Panc1 (cell line): Measurements from ENCODE around the gene ATP10A. TPM values are rescaled to one million over a fixed set of nuclear protein-coding genes. Genes with fewer than 3 reads are reported as not detected.
"Not testable (repeated sequence)": the region's sequence is repeated elsewhere in the genome, so short reads cannot be mapped to it uniquely, and the experiment has no call there.

Experiments
- ATAC-seq: fragments of 200-7000 bp; cut with Tn5 transposase; 2 replicates; pipeline ENCODE4 v1.9.1; 2020; ENCODE audit warnings: mild to moderate bottlenecking, moderate library complexity
- BruUV-seq: library from RNA; stranded (reverse); fragments of 400-500 nt; replicated peaks from 2 replicates; lab custom pipeline; 2021; lab: Mats Ljungman, UMichigan
- CTCF ChIA-PET: fragments of 300-600 bp; sonication (Branson Sonifier 250); formaldehyde crosslinking; loops from one replicate; lab custom pipeline; 2022; ENCODE audit warnings: antibody characterized with exemption; lab: Charles Lee
- POLR2A ChIA-PET: fragments of 300-600 bp; sonication (Branson Sonifier 250); formaldehyde crosslinking; loops from one replicate; lab custom pipeline; 2022; ENCODE audit warnings: antibody characterized with exemption; lab: Charles Lee
- DNase-seq: peaks from one replicate; pipeline ENCODE4 v3.0.0-alpha.2; 2010; ENCODE audit warnings: low read depth, low spot score
- H3K27ac ChIP-seq: 2 replicates; pipeline ENCODE4 v1.5.1; 2011; ENCODE audit warnings: mild to moderate bottlenecking, low read length, inconsistent platforms
- H3K27me3 ChIP-seq: fragments of 200-500 bp; sonication (Bioruptor generic); 2 replicates; pipeline ENCODE4 v1.6.0; 2014; ENCODE audit warnings: low read length, inconsistent platforms; ENCODE audit not compliant: control insufficient read depth, insufficient read depth
- H3K36me3 ChIP-seq: fragments of 200-500 bp; sonication (Bioruptor generic); 2 replicates; pipeline ENCODE4 v1.5.1; 2014; ENCODE audit warnings: inconsistent platforms, mild to moderate bottlenecking, low read length, moderate library complexity; ENCODE audit not compliant: control insufficient read depth, insufficient read depth
- H3K4me1 ChIP-seq: 2 replicates; pipeline ENCODE4 v1.5.1; 2011; ENCODE audit warnings: inconsistent platforms, mild to moderate bottlenecking, low read length, moderate library complexity; ENCODE audit not compliant: control insufficient read depth, insufficient read depth
- H3K4me3 ChIP-seq, 2 experiments: 2 replicates each; pipeline ENCODE4 v1.5.1; 2011 to 2012; ENCODE audit warnings: low read depth in 2 of 2, low read length in 2 of 2, mild to moderate bottlenecking in 2 of 2, inconsistent platforms in 1 of 2, moderate library complexity in 1 of 2
- H3K9me3 ChIP-seq: fragments of 200-500 bp; sonication (Bioruptor generic); 2 replicates; pipeline ENCODE4 v1.5.1; 2014; ENCODE audit warnings: low read depth, mild to moderate bottlenecking, inconsistent platforms, low read length, moderate library complexity; ENCODE audit not compliant: control insufficient read depth, insufficient read depth
- POLR2AphosphoS5 ChIP-seq: IDR thresholded peaks from 2 replicates; pipeline ENCODE4 v1.6.1; 2012; ENCODE audit warnings: mild to moderate bottlenecking, low read depth, low read length, moderate library complexity
- SIN3A ChIP-seq: IDR thresholded peaks from 2 replicates; pipeline ENCODE4 v1.6.1; 2012; ENCODE audit warnings: low read depth, mild to moderate bottlenecking, low read length, moderate library complexity, borderline replicate concordance; ENCODE audit not compliant: insufficient read depth
- TCF7L2 ChIP-seq: IDR thresholded peaks from 2 replicates; pipeline ENCODE4 v1.6.1; 2011; ENCODE audit warnings: mild to moderate bottlenecking, low read depth, low read length, inconsistent platforms
- in situ Hi-C: cut with HindIII; loops from 2 replicates; pipeline ENCODE4 v1.10.0; 2016; ENCODE audit warnings: low sequenced_read_pairs, low pct_unique_long_range_greater_than_20kb
- intact Hi-C: fragments of 100-400 bp; cut with micrococcal nuclease; formaldehyde crosslinking; loops from one replicate; pipeline ENCODE4 v1.10.0; 2022; ENCODE audit not compliant: unreplicated experiment
- total RNA-seq: library from RNA; stranded (reverse); gene quantifications from one replicate; pipeline ENCODE4 v1.2.1, GENCODE V29; 2021; ENCODE audit not compliant: unreplicated experiment
- TF ChIP-seq, protein P1 (sequence below): fragments of 450-650 bp; IDR thresholded peaks from 2 replicates; pipeline ENCODE4 v1.5.1; 2017; ENCODE audit warnings: mild to moderate bottlenecking
- TF ChIP-seq, protein P2 (sequence below), 2 experiments: IDR thresholded peaks; 2 replicates each; pipeline ENCODE4 v1.6.1; 2011 to 2012; ENCODE audit warnings: low read depth in 2 of 2, control low read depth in 1 of 2, low read length in 1 of 2, mild to moderate bottlenecking in 1 of 2, moderate library complexity in 1 of 2; ENCODE audit not compliant: insufficient read depth in 1 of 2

Gene ATP10A
- total RNA-seq, 1 experiment from 2014 or later = 0.31 TPM

DNA sequence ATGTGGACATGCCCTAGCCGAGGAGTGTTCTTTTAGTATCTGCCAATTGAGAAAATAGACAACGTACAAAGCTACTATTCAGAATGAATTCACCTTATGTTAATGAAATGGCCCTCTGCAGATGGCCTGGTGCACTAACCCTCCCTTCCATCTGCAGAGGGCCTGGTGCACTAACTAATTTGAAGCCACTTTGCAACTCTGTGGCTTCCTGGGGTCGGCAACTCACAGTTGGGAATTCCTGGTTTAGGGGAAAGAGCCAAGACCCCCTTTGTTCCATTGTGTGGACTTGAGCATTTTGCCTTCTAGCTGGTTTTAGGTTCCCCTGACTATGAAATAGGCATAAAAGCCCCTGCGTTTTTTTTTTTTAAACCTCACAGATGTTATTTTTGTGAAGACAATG is 220.0 kb downstream of the ATP10A start:
- Histone ChIP-seq H3K27me3 (no peaks in the 10 kb centered on the region), H3K27ac (no peak overlapping the region), H3K4me1 (no peaks in the 10 kb centered on the region), H3K36me3 (no peaks in the 10 kb centered on the region), H3K4me3 (no peak overlapping the region), H3K9me3 (no peaks in the 10 kb centered on the region)
- BruUV-seq = no TSS peak
- DNase-seq (no peak), ATAC-seq (no peak)
- TF ChIP-seq TCF7L2 (no peak), SIN3A (no peak), POLR2AphosphoS5 (no peak)
- TF ChIP-seq, protein P1, sequence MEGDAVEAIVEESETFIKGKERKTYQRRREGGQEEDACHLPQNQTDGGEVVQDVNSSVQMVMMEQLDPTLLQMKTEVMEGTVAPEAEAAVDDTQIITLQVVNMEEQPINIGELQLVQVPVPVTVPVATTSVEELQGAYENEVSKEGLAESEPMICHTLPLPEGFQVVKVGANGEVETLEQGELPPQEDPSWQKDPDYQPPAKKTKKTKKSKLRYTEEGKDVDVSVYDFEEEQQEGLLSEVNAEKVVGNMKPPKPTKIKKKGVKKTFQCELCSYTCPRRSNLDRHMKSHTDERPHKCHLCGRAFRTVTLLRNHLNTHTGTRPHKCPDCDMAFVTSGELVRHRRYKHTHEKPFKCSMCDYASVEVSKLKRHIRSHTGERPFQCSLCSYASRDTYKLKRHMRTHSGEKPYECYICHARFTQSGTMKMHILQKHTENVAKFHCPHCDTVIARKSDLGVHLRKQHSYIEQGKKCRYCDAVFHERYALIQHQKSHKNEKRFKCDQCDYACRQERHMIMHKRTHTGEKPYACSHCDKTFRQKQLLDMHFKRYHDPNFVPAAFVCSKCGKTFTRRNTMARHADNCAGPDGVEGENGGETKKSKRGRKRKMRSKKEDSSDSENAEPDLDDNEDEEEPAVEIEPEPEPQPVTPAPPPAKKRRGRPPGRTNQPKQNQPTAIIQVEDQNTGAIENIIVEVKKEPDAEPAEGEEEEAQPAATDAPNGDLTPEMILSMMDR = no peak
- in situ Hi-C loops = no loop called here
- ChIA-PET CTCF (no interaction called here), POLR2A (no interaction called here)
- intact Hi-C loops = no loop called here

DNA sequence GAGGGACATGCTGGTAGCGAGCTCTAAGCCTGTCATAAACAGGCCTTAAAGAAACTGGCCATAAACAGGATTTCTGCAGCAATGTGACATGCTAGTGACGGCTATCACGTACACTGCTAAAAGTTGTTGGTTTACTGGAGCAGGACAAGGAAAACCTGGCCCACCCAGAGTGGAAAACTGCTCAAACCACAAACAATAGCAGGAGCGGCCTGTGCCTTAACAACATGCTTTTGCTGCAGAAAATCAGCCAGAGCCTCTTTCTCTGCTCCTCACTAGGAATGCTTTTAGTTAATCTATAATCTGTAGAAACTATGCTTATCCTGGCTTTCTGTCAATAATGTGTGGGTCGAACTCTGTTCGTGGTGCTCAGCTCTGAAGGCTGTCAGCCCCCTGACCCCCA is 221.4 kb downstream of the ATP10A start:
- BruUV-seq = no TSS peak

DNA sequence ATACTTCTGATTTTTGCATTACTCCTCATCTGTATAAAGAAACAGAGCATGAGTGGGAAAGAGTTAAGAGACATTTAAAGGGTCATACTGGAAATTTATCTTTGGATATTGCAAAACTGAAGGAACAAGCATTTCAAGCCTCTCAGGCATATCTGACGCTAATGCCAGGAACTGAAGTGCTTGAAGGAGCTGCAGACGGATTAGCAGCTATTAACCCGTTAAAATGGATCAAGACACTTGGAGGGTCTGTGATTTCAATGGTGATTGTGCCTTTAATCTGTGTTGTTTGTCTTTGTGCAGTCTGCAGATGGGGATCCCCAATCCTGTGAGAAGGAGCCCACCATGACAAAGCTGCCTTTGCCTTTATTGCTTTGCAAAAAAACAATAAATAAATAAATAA is 221.8 kb downstream of the ATP10A start:
- Histone ChIP-seq H3K9me3 (no peaks in the 10 kb centered on the region), H3K4me3 (no peak overlapping the region), H3K27ac (no peak overlapping the region), H3K36me3 (no peaks in the 10 kb centered on the region), H3K4me1 (no peaks in the 10 kb centered on the region), H3K27me3 (no peaks in the 10 kb centered on the region)
- no peak for TF ChIP-seq SIN3A
- TF ChIP-seq, protein P1 = no peak
- TF ChIP-seq, protein P2, sequence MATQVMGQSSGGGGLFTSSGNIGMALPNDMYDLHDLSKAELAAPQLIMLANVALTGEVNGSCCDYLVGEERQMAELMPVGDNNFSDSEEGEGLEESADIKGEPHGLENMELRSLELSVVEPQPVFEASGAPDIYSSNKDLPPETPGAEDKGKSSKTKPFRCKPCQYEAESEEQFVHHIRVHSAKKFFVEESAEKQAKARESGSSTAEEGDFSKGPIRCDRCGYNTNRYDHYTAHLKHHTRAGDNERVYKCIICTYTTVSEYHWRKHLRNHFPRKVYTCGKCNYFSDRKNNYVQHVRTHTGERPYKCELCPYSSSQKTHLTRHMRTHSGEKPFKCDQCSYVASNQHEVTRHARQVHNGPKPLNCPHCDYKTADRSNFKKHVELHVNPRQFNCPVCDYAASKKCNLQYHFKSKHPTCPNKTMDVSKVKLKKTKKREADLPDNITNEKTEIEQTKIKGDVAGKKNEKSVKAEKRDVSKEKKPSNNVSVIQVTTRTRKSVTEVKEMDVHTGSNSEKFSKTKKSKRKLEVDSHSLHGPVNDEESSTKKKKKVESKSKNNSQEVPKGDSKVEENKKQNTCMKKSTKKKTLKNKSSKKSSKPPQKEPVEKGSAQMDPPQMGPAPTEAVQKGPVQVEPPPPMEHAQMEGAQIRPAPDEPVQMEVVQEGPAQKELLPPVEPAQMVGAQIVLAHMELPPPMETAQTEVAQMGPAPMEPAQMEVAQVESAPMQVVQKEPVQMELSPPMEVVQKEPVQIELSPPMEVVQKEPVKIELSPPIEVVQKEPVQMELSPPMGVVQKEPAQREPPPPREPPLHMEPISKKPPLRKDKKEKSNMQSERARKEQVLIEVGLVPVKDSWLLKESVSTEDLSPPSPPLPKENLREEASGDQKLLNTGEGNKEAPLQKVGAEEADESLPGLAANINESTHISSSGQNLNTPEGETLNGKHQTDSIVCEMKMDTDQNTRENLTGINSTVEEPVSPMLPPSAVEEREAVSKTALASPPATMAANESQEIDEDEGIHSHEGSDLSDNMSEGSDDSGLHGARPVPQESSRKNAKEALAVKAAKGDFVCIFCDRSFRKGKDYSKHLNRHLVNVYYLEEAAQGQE (IDR thresholded peaks at IDR 0.05; ENCODE audit: insufficient read depth in 1 of 2, low read depth in 2 of 2, low read length in 1 of 2) = no peak
- no peak for TF ChIP-seq POLR2AphosphoS5
- no peak for TF ChIP-seq TCF7L2
- no TSS peak for BruUV-seq
- POLR2A ChIA-PET = no interaction called here
- CTCF ChIA-PET = interaction anchor here (0.6 kb wide), 1 partner anchor 70 kb away, joined by 5 read pairs; no protein-coding TSS in a partner anchor
- DNase-seq = no peak
- in situ Hi-C loops (no loop called here), intact Hi-C loops (no loop called here)
- no peak for ATAC-seq

More for the DNA sequence above, 221.4 kb downstream of the ATP10A start:
- intact Hi-C loops = no loop called here
- DNase-seq (no peak), ATAC-seq (no peak)
- Histone ChIP-seq H3K4me1 (no peaks in the 10 kb centered on the region), H3K27ac (no peak overlapping the region), H3K36me3 (no peaks in the 10 kb centered on the region), H3K4me3 (no peak overlapping the region), H3K27me3 (no peaks in the 10 kb centered on the region), H3K9me3 (no peaks in the 10 kb centered on the region)
- in situ Hi-C loops = no loop called here
- ChIA-PET CTCF (no interaction called here), POLR2A (no interaction called here)
- TF ChIP-seq SIN3A = no peak

DNA sequence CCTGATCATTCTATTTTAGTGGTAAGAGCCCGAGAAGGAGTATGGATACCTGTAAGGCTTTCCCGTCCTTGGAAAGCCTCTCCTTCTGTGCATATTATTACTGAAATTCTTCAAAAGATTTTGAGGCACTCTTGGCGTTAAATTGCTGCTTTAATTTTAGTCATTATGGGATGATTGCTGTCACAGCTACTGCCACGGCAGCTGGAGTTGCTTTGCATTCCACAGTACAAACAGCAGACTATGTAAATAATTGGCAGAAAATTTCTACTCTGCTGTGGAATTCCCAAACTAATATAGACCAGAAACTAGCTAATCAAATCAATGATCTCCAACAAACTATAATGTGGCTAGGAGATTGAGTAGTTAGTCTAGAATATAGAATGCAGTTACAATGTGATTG is 222.2 kb downstream of the ATP10A start:
- CTCF ChIA-PET = interaction anchor here (0.6 kb wide), 1 partner anchor 69 kb away, joined by 5 read pairs; no protein-coding TSS in a partner anchor
- H3K4me3 ChIP-seq, H3K36me3 ChIP-seq, in situ Hi-C loops, H3K4me1 ChIP-seq, intact Hi-C loops, BruUV-seq, ATAC-seq, DNase-seq, H3K9me3 ChIP-seq, H3K27me3 ChIP-seq, H3K27ac ChIP-seq, POLR2A ChIA-PET: not testable (repeated sequence)
